SJSA1 (cell line): Measurements from ENCODE around the gene ACSF2. TPM values are rescaled to one million over a fixed set of nuclear protein-coding genes. Genes with fewer than 3 reads are reported as not detected.

ENCODE experiments used
- DNase-seq, 2 experiments: peaks; one replicate each; pipeline ENCODE4 v3.0.0-alpha.2; 2015 to 2020; ENCODE audit warnings: low spot score in 2 of 2, low read depth in 1 of 2
- H3K27ac ChIP-seq: fragments of 250-450 bp; sonication (Bioruptor Pico); 2 replicates; pipeline ENCODE4 v1.5.1; 2020; ENCODE audit warnings: mild to moderate bottlenecking, moderate library complexity
- H3K27me3 ChIP-seq: fragments of 250-450 bp; sonication (Bioruptor Pico); replicated peaks from 2 replicates; pipeline ENCODE4 v1.5.1; 2020; ENCODE audit warnings: mild to moderate bottlenecking, moderate library complexity
- H3K36me3 ChIP-seq: fragments of 250-450 bp; sonication (Bioruptor Pico); 2 replicates; pipeline ENCODE4 v1.5.1; 2020; ENCODE audit warnings: mild to moderate bottlenecking
- H3K4me1 ChIP-seq: fragments of 250-450 bp; sonication (Bioruptor Pico); replicated peaks from 2 replicates; pipeline ENCODE4 v1.6.1; 2021; ENCODE audit warnings: mild to moderate bottlenecking
- H3K4me3 ChIP-seq: fragments of 250-450 bp; sonication (Bioruptor Pico); 2 replicates; pipeline ENCODE4 v1.5.1; 2020; ENCODE audit warnings: mild to moderate bottlenecking
- H3K9me3 ChIP-seq: fragments of 250-450 bp; sonication (Bioruptor Pico); replicated peaks from 2 replicates; pipeline ENCODE4 v1.5.1; 2020; ENCODE audit warnings: mild to moderate bottlenecking
- total RNA-seq: library from RNA; depleted of rRNA; stranded (reverse); fragments of >200 nt; shearing (Covaris generic); gene quantifications from 2 replicates; pipeline ENCODE4 v1.2.3, GENCODE V29; 2014; rRNA removed

ACSF2 gene
- total RNA-seq, 1 experiment from 2014 or later: 26.5 TPM

DNA sequence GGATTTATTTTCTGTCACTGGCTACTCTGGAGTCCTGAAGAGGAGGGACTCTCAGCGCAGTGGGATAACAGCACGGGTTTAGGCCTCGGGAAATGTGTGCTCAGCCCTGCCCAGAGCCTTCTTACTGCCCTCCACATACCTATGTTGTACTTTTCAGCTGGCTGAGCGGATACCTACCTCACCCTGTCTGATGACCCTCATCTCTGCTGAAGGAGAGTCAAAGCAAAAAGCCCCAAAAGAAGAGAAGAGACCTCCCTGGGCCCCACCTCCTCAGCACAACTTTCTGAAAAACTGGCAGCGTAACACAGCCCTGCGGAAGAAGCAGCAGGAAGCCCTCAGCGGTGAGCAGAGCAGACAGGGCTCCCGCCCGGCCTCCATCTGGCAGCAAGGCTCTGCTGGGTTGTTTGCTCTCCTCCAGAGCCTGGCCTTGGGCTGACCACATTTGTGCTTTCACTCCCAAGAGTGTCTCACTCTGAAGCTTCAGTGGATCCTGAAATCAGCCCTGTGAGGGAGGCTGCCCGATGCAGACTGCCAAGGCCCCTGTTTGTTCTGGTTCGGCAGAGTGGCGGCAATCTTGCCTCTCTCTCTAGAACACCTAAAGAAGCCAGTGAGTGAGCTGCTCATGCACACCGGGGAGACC is 92.5 kb downstream of the ACSF2 start:
- no peaks in the 10 kb centered on the region for H3K4me1 ChIP-seq
- DNase-seq: no peak
- H3K36me3 ChIP-seq: no peaks in the 10 kb centered on the region
- no peaks in the 10 kb centered on the region for H3K9me3 ChIP-seq
- H3K27me3 ChIP-seq: no peaks in the 10 kb centered on the region; the same call in 1 of the 2 replicates
- H3K4me3 ChIP-seq: no peak overlapping the region
- no peak overlapping the region for H3K27ac ChIP-seq

DNA sequence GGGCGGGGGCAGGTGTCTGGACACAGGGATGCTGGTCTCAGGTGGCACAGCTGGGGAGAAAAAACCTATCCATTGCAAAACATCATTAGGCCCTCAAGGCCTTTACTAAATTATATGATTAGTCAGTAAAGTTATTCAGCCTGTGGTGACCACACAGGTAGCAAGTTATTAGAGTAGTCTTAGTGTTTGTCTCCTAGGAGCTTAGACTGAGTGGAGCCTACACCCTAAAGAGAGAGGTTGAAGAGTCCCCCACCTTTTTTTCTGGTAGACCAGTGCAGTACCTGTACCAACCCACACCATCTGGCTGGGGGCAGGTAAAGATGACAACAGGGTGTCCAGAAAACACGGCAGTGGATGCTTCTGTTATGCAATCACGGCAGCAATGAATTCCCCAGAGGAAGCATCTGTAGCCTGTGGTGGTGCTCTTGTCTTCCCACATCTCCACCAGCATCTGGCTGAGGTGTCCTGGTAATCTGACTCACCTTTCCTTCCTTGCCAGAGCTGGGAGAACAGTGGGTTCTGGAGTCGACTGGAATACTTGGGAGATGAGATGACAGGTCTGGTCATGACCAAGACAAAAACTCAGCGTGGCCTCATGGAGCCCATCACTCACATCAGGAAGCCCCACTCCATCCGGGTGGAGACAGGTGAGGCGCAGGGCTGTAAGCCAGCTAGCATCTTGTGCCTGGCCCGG is 93.3 kb downstream of the ACSF2 start:
- H3K9me3 ChIP-seq: no peaks in the 10 kb centered on the region
- H3K4me3 ChIP-seq: no peak overlapping the region
- H3K27ac ChIP-seq: no peak overlapping the region
- DNase-seq: no peak
- H3K36me3 ChIP-seq: no peaks in the 10 kb centered on the region
- H3K4me1 ChIP-seq: no peaks in the 10 kb centered on the region
- H3K27me3 ChIP-seq: no peaks in the 10 kb centered on the region; the same call in 1 of the 2 replicates

DNA sequence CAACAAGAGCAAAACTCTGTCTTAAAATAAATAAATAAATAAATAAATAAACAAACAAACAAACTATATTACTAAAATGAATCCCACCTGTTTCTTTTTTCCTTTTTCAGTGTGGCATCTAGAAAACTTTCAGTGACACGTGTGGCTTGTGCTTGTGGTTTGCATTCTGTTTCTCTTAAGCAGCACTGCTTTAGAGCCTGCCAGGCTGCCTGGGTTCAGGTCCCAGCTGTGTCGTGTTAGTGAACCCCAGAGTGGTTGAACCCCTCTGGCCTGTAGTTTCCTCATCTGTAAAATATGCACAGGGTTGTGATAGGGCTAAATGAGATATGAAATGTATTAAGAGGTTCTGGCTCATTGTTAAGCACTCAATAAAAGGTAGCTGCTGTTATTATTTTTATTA is 94.5 kb downstream of the ACSF2 start:
- Histone ChIP-seq H3K4me1 (no peaks in the 10 kb centered on the region), H3K4me3 (no peak overlapping the region), H3K27ac (no peak overlapping the region), H3K27me3 (no peaks in the 10 kb centered on the region; the same call in 1 of the 2 replicates), H3K36me3 (no peaks in the 10 kb centered on the region), H3K9me3 (no peaks in the 10 kb centered on the region)
- DNase-seq: no peak

DNA sequence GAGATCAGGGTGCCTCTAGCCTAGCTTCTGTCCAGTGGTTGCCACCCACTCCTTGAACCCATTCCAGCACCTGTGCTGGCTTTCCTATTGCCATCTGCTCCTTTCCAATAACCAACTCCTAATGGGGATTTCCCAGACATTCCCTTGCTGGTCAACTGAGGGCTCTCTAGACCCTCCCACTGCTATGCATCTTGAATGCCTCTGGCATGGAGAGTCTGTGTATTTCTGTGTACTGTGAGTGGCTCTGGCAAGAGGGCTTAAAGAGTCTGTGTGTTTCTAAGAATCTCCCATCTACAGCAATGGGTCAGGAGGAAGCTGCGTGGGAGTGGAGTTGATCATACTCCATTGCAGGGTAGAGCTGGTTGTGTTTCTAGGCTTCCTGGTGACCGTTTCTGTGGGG is 95.5 kb downstream of the ACSF2 start:
- H3K9me3 ChIP-seq: no peaks in the 10 kb centered on the region
- no peak overlapping the region for H3K27ac ChIP-seq
- H3K36me3 ChIP-seq: no peaks in the 10 kb centered on the region
- H3K27me3 ChIP-seq: peaks cover 2% of the 10 kb centered on the region
- H3K4me1 ChIP-seq: no peaks in the 10 kb centered on the region
- DNase-seq: no peak
- H3K4me3 ChIP-seq: no peak overlapping the region

DNA sequence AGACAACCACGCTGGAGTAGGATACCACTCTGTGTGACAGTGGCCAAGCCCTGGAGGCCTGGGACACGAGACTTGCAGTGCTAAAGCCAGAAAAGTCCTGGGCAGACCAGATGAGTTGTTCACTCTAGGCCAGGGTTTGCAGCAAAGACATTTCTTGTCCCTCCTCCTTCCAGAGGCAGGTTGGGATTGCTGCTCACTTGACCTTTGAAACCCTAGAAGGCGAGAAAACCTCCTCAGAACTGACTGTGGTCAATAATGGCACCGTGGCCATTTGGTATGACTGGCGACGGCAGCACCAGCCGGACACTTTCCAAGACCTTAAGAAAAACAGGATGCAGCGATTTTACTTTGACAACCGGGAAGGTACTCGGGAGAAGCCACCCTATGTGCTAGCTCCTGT is 96.7 kb downstream of the ACSF2 start:
- Histone ChIP-seq H3K27ac (no peak overlapping the region), H3K27me3 (peaks cover 3% of the 10 kb centered on the region), H3K4me1 (no peaks in the 10 kb centered on the region), H3K9me3 (no peaks in the 10 kb centered on the region), H3K36me3 (no peaks in the 10 kb centered on the region), H3K4me3 (no peak overlapping the region)
- no peak for DNase-seq

DNA sequence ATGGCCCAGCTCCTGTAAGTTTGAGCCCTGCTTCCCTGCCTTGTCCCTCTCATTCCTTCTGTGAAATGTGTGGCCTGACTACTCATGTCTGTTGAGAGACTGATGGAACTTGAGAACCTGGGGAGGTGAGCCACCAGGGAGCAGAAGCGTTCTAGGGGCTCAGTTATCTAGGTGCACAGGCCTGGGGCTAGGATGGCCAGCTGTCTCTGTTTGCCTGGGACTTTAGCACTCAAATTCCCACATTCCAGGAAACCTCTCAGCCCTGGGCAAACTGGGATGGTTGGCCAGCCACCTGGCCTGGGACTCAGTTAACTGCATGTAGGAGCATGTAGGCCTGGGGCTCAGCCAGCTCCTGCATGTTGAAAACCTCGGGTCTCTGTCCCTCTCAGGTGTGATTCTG is 97.2 kb downstream of the ACSF2 start:
- no peaks in the 10 kb centered on the region for H3K36me3 ChIP-seq
- H3K4me1 ChIP-seq: no peaks in the 10 kb centered on the region
- no peaks in the 10 kb centered on the region for H3K9me3 ChIP-seq
- H3K27me3 ChIP-seq: peaks cover 3% of the 10 kb centered on the region
- DNase-seq: no peak
- H3K4me3 ChIP-seq: no peak overlapping the region
- no peak overlapping the region for H3K27ac ChIP-seq

Other genes starting within 250 kb of the ACSF2 start
- gene COL1A1, start 224.6 kb upstream of the ACSF2 start, total RNA-seq: 957 and 2,133 TPM in 2 replicates
- 0.05 TPM in 1 of 2 replicates, not detected in the other for gene TMEM92, start 151.8 kb upstream of the ACSF2 start, total RNA-seq
- gene XYLT2, start 80.1 kb upstream of the ACSF2 start, total RNA-seq: 27.7 and 41.8 TPM in 2 replicates
- gene MRPL27, start 53.0 kb upstream of the ACSF2 start, total RNA-seq: 88.5 and 115 TPM in 2 replicates
- gene EME1, start 53.0 kb upstream of the ACSF2 start, total RNA-seq: 24.1 and 54.5 TPM in 2 replicates
- 321 and 329 TPM in 2 replicates for gene LRRC59, start 28.7 kb upstream of the ACSF2 start, total RNA-seq
- not detected in 2 replicates for gene CHAD, start 42.7 kb downstream of the ACSF2 start, total RNA-seq
- 10.0 and 15.8 TPM in 2 replicates for gene RSAD1, start 52.6 kb downstream of the ACSF2 start, total RNA-seq
- not detected in 2 replicates for gene MYCBPAP, start 82.2 kb downstream of the ACSF2 start, total RNA-seq
- 0.03 TPM in 1 of 2 replicates, not detected in the other for gene EPN3, start 106.5 kb downstream of the ACSF2 start, total RNA-seq
- 35.7 and 50.7 TPM in 2 replicates for gene SPATA20, start 121.0 kb downstream of the ACSF2 start, total RNA-seq
- 0.13 TPM in 1 of 2 replicates, not detected in the other for gene CACNA1G, start 134.5 kb downstream of the ACSF2 start, total RNA-seq
- gene ABCC3, start 208.7 kb downstream of the ACSF2 start, total RNA-seq: 7.6 and 9.6 TPM in 2 replicates